ENCODE measurements around the gene TPK1. TPM values are rescaled to one million over a fixed set of nuclear protein-coding genes. Genes with fewer than 3 reads are reported as not detected.

TPK1 gene
- total RNA-seq, 1 donor from 2014 or later = 2.2 TPM

GRCh38 chr7:144487901-144488300 is 348.0 kb downstream of the TPK1 start:
- TF ChIP-seq, protein P1, sequence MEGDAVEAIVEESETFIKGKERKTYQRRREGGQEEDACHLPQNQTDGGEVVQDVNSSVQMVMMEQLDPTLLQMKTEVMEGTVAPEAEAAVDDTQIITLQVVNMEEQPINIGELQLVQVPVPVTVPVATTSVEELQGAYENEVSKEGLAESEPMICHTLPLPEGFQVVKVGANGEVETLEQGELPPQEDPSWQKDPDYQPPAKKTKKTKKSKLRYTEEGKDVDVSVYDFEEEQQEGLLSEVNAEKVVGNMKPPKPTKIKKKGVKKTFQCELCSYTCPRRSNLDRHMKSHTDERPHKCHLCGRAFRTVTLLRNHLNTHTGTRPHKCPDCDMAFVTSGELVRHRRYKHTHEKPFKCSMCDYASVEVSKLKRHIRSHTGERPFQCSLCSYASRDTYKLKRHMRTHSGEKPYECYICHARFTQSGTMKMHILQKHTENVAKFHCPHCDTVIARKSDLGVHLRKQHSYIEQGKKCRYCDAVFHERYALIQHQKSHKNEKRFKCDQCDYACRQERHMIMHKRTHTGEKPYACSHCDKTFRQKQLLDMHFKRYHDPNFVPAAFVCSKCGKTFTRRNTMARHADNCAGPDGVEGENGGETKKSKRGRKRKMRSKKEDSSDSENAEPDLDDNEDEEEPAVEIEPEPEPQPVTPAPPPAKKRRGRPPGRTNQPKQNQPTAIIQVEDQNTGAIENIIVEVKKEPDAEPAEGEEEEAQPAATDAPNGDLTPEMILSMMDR (conservative IDR thresholded peaks at IDR 0.05; ENCODE audit: low read depth, low read length) = no peak
- H3K4me3 ChIP-seq (ENCODE audit: low read depth, low read length) = no peak overlapping the region

DNA sequence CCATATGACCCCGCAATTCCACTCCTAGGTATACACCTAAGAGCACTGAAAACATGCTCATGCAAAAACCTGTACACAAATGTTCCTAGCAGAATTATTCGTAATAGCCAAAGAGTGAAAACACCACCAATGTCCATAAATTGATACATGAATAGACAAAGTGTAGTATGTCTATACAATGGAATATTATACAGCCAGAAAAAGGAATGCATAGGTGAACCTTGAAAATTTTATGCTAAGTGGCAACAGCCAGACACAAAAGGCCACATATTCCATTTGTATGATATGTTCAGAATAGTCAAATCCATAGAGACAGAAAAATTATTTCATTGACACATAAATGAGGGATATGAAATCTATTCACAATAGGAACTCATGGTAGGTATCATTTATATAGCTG is 351.4 kb downstream of the TPK1 start:
- DNase-seq (ENCODE audit: low read depth) = no peak
- TF ChIP-seq, protein P1 (conservative IDR thresholded peaks at IDR 0.05; ENCODE audit: low read depth, low read length) = no peak
- H3K4me3 ChIP-seq (ENCODE audit: low read depth, low read length) = no peak overlapping the region

More at GRCh38 chr7:144487901-144488300, 348.0 kb downstream of the TPK1 start:
- no peak for DNase-seq (ENCODE audit: low read depth)

- DNase-seq (ENCODE audit: low read depth) = no peak
- TF ChIP-seq, protein P1 (conservative IDR thresholded peaks at IDR 0.05; ENCODE audit: low read depth, low read length) = no peak
- no peak overlapping the region for H3K4me3 ChIP-seq (ENCODE audit: low read depth, low read length)
Measured at GRCh38 chr7:144483189-144483588, 352.7 kb downstream of the TPK1 start.

GRCh38 chr7:144481833-144482232 is 354.0 kb downstream of the TPK1 start:
- DNase-seq (ENCODE audit: low read depth) = no peak
- TF ChIP-seq, protein P1 (conservative IDR thresholded peaks at IDR 0.05; ENCODE audit: low read depth, low read length) = no peak
- H3K4me3 ChIP-seq (ENCODE audit: low read depth, low read length) = no peak overlapping the region

DNA sequence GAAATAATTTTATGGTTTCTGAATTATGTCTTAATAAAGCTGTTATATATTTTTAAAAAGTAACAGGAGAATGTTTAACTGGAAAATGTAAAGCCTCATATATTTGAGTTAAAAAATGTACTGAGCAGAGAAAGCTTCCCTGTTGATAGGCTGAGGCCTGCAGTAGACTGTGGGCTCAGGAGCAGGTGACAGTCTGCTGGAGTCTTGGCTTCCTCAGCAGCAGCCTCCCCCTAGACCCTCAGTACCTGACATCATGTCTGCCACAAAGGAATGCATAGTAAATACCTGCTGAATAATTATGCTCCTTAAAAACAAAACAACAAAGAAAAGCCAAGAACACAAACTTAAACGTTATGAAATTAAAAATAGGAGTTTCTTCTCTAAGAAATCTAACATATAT is 358.5 kb downstream of the TPK1 start:
- DNase-seq (ENCODE audit: low read depth) = no peak
- no peak overlapping the region for H3K4me3 ChIP-seq (ENCODE audit: low read depth, low read length)
- TF ChIP-seq, protein P1 (conservative IDR thresholded peaks at IDR 0.05; ENCODE audit: low read depth, low read length) = no peak

- H3K4me3 ChIP-seq (ENCODE audit: low read depth, low read length) = no peak overlapping the region
- no peak for DNase-seq (ENCODE audit: low read depth)
- TF ChIP-seq, protein P1 (conservative IDR thresholded peaks at IDR 0.05; ENCODE audit: low read depth, low read length) = no peak
Measured at GRCh38 chr7:144474800-144475615, 360.8 kb downstream of the TPK1 start.

- TF ChIP-seq, protein P1 (conservative IDR thresholded peaks at IDR 0.05; ENCODE audit: low read depth, low read length) = no peak
- DNase-seq (ENCODE audit: low read depth) = no peak
- H3K4me3 ChIP-seq (ENCODE audit: low read depth, low read length) = no peak overlapping the region
Measured at GRCh38 chr7:144474363-144474762, 361.5 kb downstream of the TPK1 start.

All from epithelial cell of proximal tubule (primary cell).